Adrenal gland (tissue), 5 donors: ENCODE measurements around the gene ADAM17.

ENCODE experiments used
- POLR2A ChIP-seq, 2 donors: fragments of 450-650 bp; IDR thresholded peaks; one replicate each; pipeline ENCODE4 v1.6.1; 2017; ENCODE audit warnings: antibody characterized with exemption in 2 of 2, mild to moderate bottlenecking in 2 of 2, moderate library complexity in 1 of 2
- TF ChIP-seq, protein P1 (sequence below), 6 experiments: fragments of 450-650 bp in 4 of 6; fragments of 200-600 bp in 2 of 6; sonication (generic) in 1 of 6; IDR thresholded peaks; 1 replicate in 5 of 6; 2 replicates in 1 of 6; pipeline versions ENCODE4 v1.5.1 to v1.8.0; 2016 to 2021; ENCODE audit warnings: antibody characterized with exemption in 6 of 6, mild to moderate bottlenecking in 2 of 6, moderate library complexity in 1 of 6
- donor health status: DM: no; HTN: no; CAD: no.

DNA sequence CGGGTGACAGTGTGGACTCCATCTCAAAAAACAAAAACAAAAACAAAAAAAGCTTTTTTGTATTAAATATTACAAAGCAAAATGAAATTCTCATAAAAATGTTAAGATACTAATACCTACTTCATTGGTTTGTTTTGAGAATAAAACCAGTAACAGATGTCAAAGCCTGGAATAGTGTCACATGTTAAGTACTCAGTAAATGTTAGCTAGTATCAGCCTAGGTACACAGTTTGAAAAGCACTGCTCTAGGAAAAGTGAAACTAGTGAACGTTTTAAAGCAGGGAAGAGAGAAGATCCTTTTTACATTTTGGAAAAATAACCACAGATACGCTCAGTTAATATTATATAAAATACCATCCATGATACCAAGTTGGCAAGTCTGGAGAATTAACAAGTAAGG is 37.1 kb upstream of the ADAM17 start:
- TF ChIP-seq, protein P1, sequence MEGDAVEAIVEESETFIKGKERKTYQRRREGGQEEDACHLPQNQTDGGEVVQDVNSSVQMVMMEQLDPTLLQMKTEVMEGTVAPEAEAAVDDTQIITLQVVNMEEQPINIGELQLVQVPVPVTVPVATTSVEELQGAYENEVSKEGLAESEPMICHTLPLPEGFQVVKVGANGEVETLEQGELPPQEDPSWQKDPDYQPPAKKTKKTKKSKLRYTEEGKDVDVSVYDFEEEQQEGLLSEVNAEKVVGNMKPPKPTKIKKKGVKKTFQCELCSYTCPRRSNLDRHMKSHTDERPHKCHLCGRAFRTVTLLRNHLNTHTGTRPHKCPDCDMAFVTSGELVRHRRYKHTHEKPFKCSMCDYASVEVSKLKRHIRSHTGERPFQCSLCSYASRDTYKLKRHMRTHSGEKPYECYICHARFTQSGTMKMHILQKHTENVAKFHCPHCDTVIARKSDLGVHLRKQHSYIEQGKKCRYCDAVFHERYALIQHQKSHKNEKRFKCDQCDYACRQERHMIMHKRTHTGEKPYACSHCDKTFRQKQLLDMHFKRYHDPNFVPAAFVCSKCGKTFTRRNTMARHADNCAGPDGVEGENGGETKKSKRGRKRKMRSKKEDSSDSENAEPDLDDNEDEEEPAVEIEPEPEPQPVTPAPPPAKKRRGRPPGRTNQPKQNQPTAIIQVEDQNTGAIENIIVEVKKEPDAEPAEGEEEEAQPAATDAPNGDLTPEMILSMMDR (IDR thresholded peaks at IDR 0.05) = no peak
- TF ChIP-seq POLR2A (IDR thresholded peaks at IDR 0.05) = no peak
